ENCODE measurements around the gene PATJ. TPM values are rescaled to one million over a fixed set of nuclear protein-coding genes. Genes with fewer than 3 reads are reported as not detected.
A peak's percentile ranks its signal among the peaks of the same experiment; 100 is the strongest.

PATJ gene
- total and polyA plus RNA-seq, 2 of the 13 experiments (the other 11 are each of a cell fraction or from before 2014, with no cell fraction given) = 6.2 to 16.8 TPM

GRCh38 chr1:62138029-62138428 lies 395.7 kb downstream of the PATJ start:
- ATAC-seq = no peak
- BruUV-seq (replicated peaks) = no TSS peak
- intact Hi-C loops (cut with micrococcal nuclease; ENCODE audit: unreplicated experiment) = no loop called here

DNA sequence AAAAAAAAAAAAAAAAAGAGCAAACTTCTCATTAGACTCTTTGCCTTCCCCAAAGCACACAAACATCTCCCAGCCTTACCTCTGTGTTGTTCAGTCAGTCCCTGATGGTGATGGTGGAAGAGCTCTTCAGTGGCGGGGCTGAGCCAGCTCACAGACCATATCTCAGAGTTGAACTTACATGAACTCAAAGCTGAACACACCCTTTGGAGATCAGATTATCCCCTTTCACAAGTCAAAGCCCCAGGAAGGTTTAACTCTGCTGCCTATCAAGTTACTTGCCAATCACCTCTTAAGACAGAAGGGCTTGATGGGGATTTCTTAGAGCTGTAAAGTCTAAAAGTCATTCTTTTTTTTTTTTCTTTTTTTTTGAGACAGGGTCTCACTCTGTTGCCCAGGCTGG lies 397.1 kb downstream of the PATJ start:
- 100% methylated on average over 1 of the region's 1 CpG for WGBS (ENCODE audit: low lambda C conversion rate)
- H3K9ac ChIP-seq (ENCODE audit: insufficient read depth, low read depth, low read length) = no peak overlapping the region
- CTCF ChIA-PET (ENCODE audit: low intra/inter-chr PET ratio, low total read pairs) = no interaction called here
- DNase-seq (ENCODE audit: low spot score) (no peak), FAIRE-seq (no peak), ATAC-seq (no peak)
- TF ChIP-seq FOXK2 (IDR thresholded peaks at IDR 0.05) (no peak), SOX5 (CRISPR knock-in tag; IDR thresholded peaks at IDR 0.05; ENCODE audit: borderline replicate concordance) (no peak), MED8 (CRISPR knock-in tag; IDR thresholded peaks at IDR 0.05; ENCODE audit: insufficient replicate concordance) (no peak), TAF15 (IDR thresholded peaks at IDR 0.05; ENCODE audit: low read depth, low read length, poor library complexity, severe bottlenecking) (no peak), GABPA (IDR thresholded peaks at IDR 0.05; ENCODE audit: low read depth, low read length) (no peak), GABPA (CRISPR knock-in tag; IDR thresholded peaks at IDR 0.05; ENCODE audit: low read depth) (no peak), HOXA3 (CRISPR knock-in tag; IDR thresholded peaks at IDR 0.05) (no peak)
- TF ChIP-seq, protein P1, sequence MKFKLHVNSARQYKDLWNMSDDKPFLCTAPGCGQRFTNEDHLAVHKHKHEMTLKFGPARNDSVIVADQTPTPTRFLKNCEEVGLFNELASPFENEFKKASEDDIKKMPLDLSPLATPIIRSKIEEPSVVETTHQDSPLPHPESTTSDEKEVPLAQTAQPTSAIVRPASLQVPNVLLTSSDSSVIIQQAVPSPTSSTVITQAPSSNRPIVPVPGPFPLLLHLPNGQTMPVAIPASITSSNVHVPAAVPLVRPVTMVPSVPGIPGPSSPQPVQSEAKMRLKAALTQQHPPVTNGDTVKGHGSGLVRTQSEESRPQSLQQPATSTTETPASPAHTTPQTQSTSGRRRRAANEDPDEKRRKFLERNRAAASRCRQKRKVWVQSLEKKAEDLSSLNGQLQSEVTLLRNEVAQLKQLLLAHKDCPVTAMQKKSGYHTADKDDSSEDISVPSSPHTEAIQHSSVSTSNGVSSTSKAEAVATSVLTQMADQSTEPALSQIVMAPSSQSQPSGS (CRISPR knock-in tag; IDR thresholded peaks at IDR 0.05) = no peak
- TF ChIP-seq, protein P2, sequence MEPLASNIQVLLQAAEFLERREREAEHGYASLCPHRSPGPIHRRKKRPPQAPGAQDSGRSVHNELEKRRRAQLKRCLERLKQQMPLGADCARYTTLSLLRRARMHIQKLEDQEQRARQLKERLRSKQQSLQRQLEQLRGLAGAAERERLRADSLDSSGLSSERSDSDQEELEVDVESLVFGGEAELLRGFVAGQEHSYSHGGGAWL (CRISPR knock-in tag; IDR thresholded peaks at IDR 0.05) = no peak
- no peaks in the 10 kb centered on the region for H3K36me3 ChIP-seq (replicated peaks in 1 of 2; ENCODE audit: control insufficient read depth in 1 of 2, insufficient read depth in 2 of 2, low read length in 2 of 2)
- H3K79me2 ChIP-seq (ENCODE audit: insufficient read depth, low read length) = no peaks in the 10 kb centered on the region
- no peaks in the 10 kb centered on the region for H3K27me3 ChIP-seq (ENCODE audit: control insufficient read depth in 1 of 2, insufficient read depth in 2 of 2, low read length in 2 of 2)
- in situ Hi-C loops (cut with HindIII; ENCODE audit: extremely low pct_ligation_motif_present, low pct_unique_long_range_greater_than_20kb) = no loop called here
- no TSS peak for BruUV-seq (replicated peaks)
- POLR2A ChIA-PET = no interaction called here
- H3K9me3 ChIP-seq (ENCODE audit: low read length) = no peaks in the 10 kb centered on the region
- H3K4me2 ChIP-seq (ENCODE audit: low read depth, low read length) = no peak overlapping the region
- H3K4me3 ChIP-seq (replicated peaks in 1 of 3; ENCODE audit: insufficient read depth in 1 of 3, low read depth in 2 of 3, low read length in 3 of 3) = no peak overlapping the region
- no peak overlapping the region for H2AFZ ChIP-seq (ENCODE audit: low read length)
- intact Hi-C loops (cut with micrococcal nuclease; ENCODE audit: unreplicated experiment) = no loop called here
- peaks cover 8% of the 10 kb centered on the region for H3K4me1 ChIP-seq (ENCODE audit: insufficient read depth, low read length)
- no peaks in the 10 kb centered on the region for H4K20me1 ChIP-seq (ENCODE audit: insufficient read depth, low read length)
- H3K27ac ChIP-seq (ENCODE audit: extremely low read length, insufficient read depth, low read length) = no peak overlapping the region

More at GRCh38 chr1:62138029-62138428, 395.7 kb downstream of the PATJ start:
- Histone ChIP-seq H3K36me3 (replicated peaks in 1 of 2; ENCODE audit: control insufficient read depth in 1 of 2, insufficient read depth in 2 of 2, low read length in 2 of 2) (no peaks in the 10 kb centered on the region), H4K20me1 (ENCODE audit: insufficient read depth, low read length) (no peaks in the 10 kb centered on the region), H3K4me1 (ENCODE audit: insufficient read depth, low read length) (peaks cover 8% of the 10 kb centered on the region), H3K9me3 (ENCODE audit: low read length) (no peaks in the 10 kb centered on the region), H3K9ac (ENCODE audit: insufficient read depth, low read depth, low read length) (no peak overlapping the region), H3K79me2 (ENCODE audit: insufficient read depth, low read length) (no peaks in the 10 kb centered on the region), H3K27ac (ENCODE audit: extremely low read length, insufficient read depth, low read length) (no peak overlapping the region), H3K4me3 (replicated peaks in 1 of 3; ENCODE audit: insufficient read depth in 1 of 3, low read depth in 2 of 3, low read length in 3 of 3) (no peak overlapping the region), H3K27me3 (ENCODE audit: control insufficient read depth in 1 of 2, insufficient read depth in 2 of 2, low read length in 2 of 2) (no peaks in the 10 kb centered on the region), H3K4me2 (ENCODE audit: low read depth, low read length) (no peak overlapping the region), H2AFZ (ENCODE audit: low read length) (no peak overlapping the region)
- in situ Hi-C loops (cut with HindIII; ENCODE audit: extremely low pct_ligation_motif_present, low pct_unique_long_range_greater_than_20kb) = no loop called here
- TF ChIP-seq CEBPB (IDR thresholded peaks at IDR 0.05; ENCODE audit: borderline replicate concordance, low read depth, low read length) (peak; percentile 65; the same call in 1 of the 2 replicates), IKZF4 (CRISPR knock-in tag; IDR thresholded peaks at IDR 0.05; ENCODE audit: borderline replicate concordance, low read depth, not compliant biosample characterization) (no peak), THAP7 (CRISPR knock-in tag; IDR thresholded peaks at IDR 0.05) (no peak), ATF7 (IDR thresholded peaks at IDR 0.05) (peak; percentile 44; the same call in 1 of the 2 replicates), ATF7 (CRISPR knock-in tag; IDR thresholded peaks at IDR 0.05) (no peak)
- ChIA-PET CTCF (ENCODE audit: low intra/inter-chr PET ratio, low total read pairs) (no interaction called here), POLR2A (no interaction called here)
- FAIRE-seq = no peak
- DNase-seq (ENCODE audit: low spot score) = no peak
- 65% methylated on average over 3 of the region's 3 CpGs for WGBS (ENCODE audit: low lambda C conversion rate)
